Effector memory CD4-positive, alpha-beta T cell (primary cell): Measurements from ENCODE around the gene PKD1.
"Not testable (repeated sequence)": the region's sequence is repeated elsewhere in the genome, so short reads cannot be mapped to it uniquely, and the experiment has no call there.

Source experiments
- DNase-seq, 3 donors: peaks; one replicate each; pipeline ENCODE4 v3.0.0-alpha.2; 2020
- H3K27ac ChIP-seq: 2 replicates; pipeline ENCODE4 v1.7.0; 2013; ENCODE audit warnings: mild to moderate bottlenecking, low read length, moderate library complexity; ENCODE audit not compliant: insufficient read depth, poor library complexity, severe bottlenecking
- H3K27me3 ChIP-seq: replicated peaks from 2 replicates; pipeline ENCODE4 v1.7.0; 2013; ENCODE audit warnings: mild to moderate bottlenecking, low read length; ENCODE audit not compliant: insufficient read depth, control insufficient read depth, poor library complexity, severe bottlenecking
- H3K36me3 ChIP-seq: 2 replicates; pipeline ENCODE4 v1.7.0; 2013; ENCODE audit warnings: mild to moderate bottlenecking, low read length, moderate library complexity; ENCODE audit not compliant: control insufficient read depth, insufficient read depth
- H3K4me1 ChIP-seq: 2 replicates; pipeline ENCODE4 v1.7.0; 2013; ENCODE audit warnings: low read length, mild to moderate bottlenecking; ENCODE audit not compliant: control insufficient read depth, insufficient read depth, poor library complexity, severe bottlenecking
- H3K4me3 ChIP-seq: 2 replicates; pipeline ENCODE4 v1.7.0; 2013; ENCODE audit warnings: low read length, low read depth, mild to moderate bottlenecking; ENCODE audit not compliant: insufficient read depth, poor library complexity, severe bottlenecking
- H3K9me3 ChIP-seq: 2 replicates; pipeline ENCODE4 v1.7.0; 2013; ENCODE audit warnings: mild to moderate bottlenecking, low read length, moderate library complexity; ENCODE audit not compliant: control insufficient read depth
- total RNA-seq, 3 donors: gene quantifications; one replicate each; lab custom pipeline; 2026; lab: John Stamatoyannopoulos, UW

Gene PKD1
- 148 to 182 (median 180) reads per million in 3 donors for total RNA-seq

DNA sequence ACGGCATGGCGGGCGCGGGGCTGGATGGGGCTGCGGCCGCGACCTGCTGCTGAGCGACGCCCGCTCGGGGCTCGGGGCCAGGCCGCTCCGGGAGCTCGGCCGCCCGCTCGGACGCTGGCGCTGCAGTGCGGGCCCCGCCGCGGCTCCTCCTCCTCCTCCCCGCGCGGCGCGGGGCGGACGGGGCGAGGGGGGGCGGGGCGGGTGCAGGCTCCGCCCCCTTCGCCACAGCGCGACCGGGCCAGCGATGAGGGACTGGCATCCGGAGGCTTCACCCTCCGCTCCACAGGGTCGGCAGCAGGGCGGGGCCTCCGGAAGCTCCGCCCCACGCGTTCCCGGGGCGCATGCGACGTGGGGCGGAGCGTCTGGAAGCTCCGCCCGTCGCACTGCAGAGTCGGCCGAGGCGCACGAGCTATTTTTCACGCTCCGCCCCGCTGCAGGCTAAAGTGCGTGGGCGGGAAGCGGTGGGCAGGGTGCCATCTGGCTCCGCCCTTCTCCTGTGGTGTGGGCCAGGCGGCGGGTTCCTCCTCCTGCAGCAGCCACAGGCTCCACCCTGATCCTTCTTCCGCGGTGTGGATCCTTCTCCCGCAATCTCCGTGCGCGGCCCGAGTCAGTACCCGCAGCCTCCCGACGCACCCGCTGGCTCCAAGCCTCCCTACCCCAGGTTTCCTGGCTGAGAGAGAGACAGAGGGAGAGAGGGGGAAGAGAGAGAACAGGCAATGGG is at the start of gene PKD1:
Gene PKD1 (minus strand): TSS at position 129 of the 721 bp plus-strand sequence. CDS start 209 bp downstream, outside the sequence.
- H3K9me3 ChIP-seq, H3K36me3 ChIP-seq, H3K27me3 ChIP-seq, H3K4me1 ChIP-seq: not testable (repeated sequence)
- DNase-seq: peak; percentile 95 to 98 (median 97)
- H3K27ac ChIP-seq: peak within 1 kb of the TSS; percentile 42
- H3K4me3 ChIP-seq: peak within 1 kb of the TSS; percentile 23

DNA sequence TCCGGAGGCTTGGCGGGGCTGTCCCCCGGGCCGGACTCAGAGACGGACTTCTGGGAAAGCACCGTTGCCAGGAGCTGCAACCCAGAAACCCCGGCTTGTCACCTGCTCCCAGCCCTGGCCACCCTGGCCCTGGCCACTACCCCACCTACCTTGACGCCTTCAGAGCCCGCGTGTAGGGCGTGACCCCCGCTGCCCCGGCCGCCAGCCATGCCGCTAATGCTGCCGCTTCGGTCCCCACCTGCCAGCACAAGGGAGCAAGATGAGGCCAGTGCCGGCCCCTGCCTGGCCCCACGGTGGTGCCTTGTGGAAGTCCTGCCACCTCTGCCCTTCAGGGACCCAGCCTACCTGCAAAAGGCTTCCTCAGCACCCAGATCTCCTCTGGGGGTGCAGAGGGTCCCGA is 49.3 kb upstream of the PKD1 start:
- H3K27ac ChIP-seq: no peak overlapping the region
- no peak overlapping the region for H3K4me3 ChIP-seq
- no peaks in the 10 kb centered on the region for H3K9me3 ChIP-seq
- no peaks in the 10 kb centered on the region for H3K4me1 ChIP-seq
- H3K27me3 ChIP-seq: no peaks in the 10 kb centered on the region
- no peaks in the 10 kb centered on the region for H3K36me3 ChIP-seq
- DNase-seq: no peak

DNA sequence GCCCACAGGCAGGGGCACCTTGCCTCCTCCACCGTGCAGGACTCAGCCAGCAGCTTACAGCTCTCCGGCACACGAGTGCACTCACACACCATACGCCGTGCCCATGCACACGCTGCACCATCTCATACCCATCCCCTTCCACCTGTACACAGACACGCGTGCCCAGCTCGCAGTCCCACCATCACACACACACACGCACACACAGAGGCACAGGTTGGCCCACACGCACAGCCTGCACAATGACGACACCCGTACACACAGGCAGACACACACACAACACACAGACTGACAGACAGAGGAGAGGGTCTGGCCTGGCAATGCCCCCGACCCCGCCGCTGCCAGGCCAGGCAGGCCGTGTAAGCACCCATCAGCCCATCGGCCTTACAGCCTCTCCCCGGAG is 48.6 kb upstream of the PKD1 start:
- Histone ChIP-seq H3K4me3 (no peak overlapping the region), H3K4me1 (no peaks in the 10 kb centered on the region), H3K36me3 (no peaks in the 10 kb centered on the region)

GRCh38 chr16:2183671-2184070 is 48.0 kb upstream of the PKD1 start:
- Histone ChIP-seq H3K9me3 (no peaks in the 10 kb centered on the region), H3K4me3 (no peak overlapping the region), H3K4me1 (no peaks in the 10 kb centered on the region), H3K27me3 (no peaks in the 10 kb centered on the region), H3K36me3 (no peaks in the 10 kb centered on the region), H3K27ac (no peak overlapping the region)
- DNase-seq: no peak

More for the DNA sequence above, 48.6 kb upstream of the PKD1 start:
- no peak overlapping the region for H3K27ac ChIP-seq
- H3K9me3 ChIP-seq: no peaks in the 10 kb centered on the region
- no peaks in the 10 kb centered on the region for H3K27me3 ChIP-seq
- DNase-seq: no peak

- Histone ChIP-seq H3K27me3 (no peaks in the 10 kb centered on the region), H3K27ac (no peak overlapping the region), H3K4me3 (no peak overlapping the region), H3K4me1 (no peaks in the 10 kb centered on the region), H3K9me3 (no peaks in the 10 kb centered on the region), H3K36me3 (peaks cover 2% of the 10 kb centered on the region)
- DNase-seq: no peak
Observed at GRCh38 chr16:2181952-2182351, 46.3 kb upstream of the PKD1 start.

GRCh38 chr16:2180962-2181923 is 45.5 kb upstream of the PKD1 start:
- peaks cover 8% of the 10 kb centered on the region for H3K36me3 ChIP-seq
- H3K27ac ChIP-seq: no peak overlapping the region
- H3K4me1 ChIP-seq: no peaks in the 10 kb centered on the region
- H3K9me3 ChIP-seq: no peaks in the 10 kb centered on the region
- no peak for DNase-seq
- no peak overlapping the region for H3K4me3 ChIP-seq
- H3K27me3 ChIP-seq: no peaks in the 10 kb centered on the region

- Histone ChIP-seq H3K27me3 (no peaks in the 10 kb centered on the region), H3K9me3 (no peaks in the 10 kb centered on the region), H3K4me1 (no peaks in the 10 kb centered on the region), H3K27ac (no peak overlapping the region), H3K4me3 (no peak overlapping the region), H3K36me3 (peaks cover 15% of the 10 kb centered on the region)
- no peak for DNase-seq
Observed at GRCh38 chr16:2180461-2180860, 44.8 kb upstream of the PKD1 start.

GRCh38 chr16:2179576-2179975 is 43.9 kb upstream of the PKD1 start:
- Histone ChIP-seq H3K27ac (no peak overlapping the region), H3K9me3 (no peaks in the 10 kb centered on the region), H3K4me3 (no peak overlapping the region), H3K4me1 (no peaks in the 10 kb centered on the region), H3K36me3 (peaks cover 23% of the 10 kb centered on the region), H3K27me3 (no peaks in the 10 kb centered on the region)
- DNase-seq: no peak

DNA sequence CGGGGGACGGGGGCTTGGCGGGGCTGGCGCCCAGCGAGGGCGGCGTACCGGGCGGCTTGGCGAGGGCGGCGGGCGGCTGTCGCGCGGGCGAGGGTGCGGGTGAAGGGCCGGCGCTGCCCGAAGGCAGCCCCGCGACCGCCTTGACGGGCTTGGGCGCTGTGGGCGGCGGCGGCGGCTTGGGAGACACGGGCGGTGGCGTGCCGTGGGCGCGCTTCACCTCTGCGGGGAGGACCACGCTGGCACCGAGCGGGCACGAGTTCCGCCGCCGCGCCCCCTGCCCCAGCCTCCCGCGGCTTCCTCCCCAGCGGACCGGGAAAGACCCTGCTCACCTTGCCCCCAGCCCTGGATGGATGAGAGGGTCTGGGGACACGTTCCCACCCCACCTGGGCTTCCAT is 43.4 kb upstream of the PKD1 start:
- Histone ChIP-seq H3K27ac (no peak overlapping the region), H3K4me3 (no peak overlapping the region), H3K27me3 (no peaks in the 10 kb centered on the region), H3K36me3 (peaks cover 28% of the 10 kb centered on the region), H3K9me3 (no peaks in the 10 kb centered on the region), H3K4me1 (no peaks in the 10 kb centered on the region)
- DNase-seq: no peak
